Neutrophil (primary cell): Measurements from ENCODE around the gene NR5A1.

Experiments used
- H3K27ac ChIP-seq: fragments of 200-600 bp; sonication (generic); 2 replicates; pipeline ENCODE4 v1.5.1; 2016; ENCODE audit warnings: mild to moderate bottlenecking, moderate library complexity
- H3K27me3 ChIP-seq: fragments of 200-600 bp; sonication (generic); 2 replicates; pipeline ENCODE4 v1.6.0; 2016; ENCODE audit warnings: mild to moderate bottlenecking
- H3K36me3 ChIP-seq: fragments of 200-600 bp; sonication (generic); 2 replicates; pipeline ENCODE4 v1.5.1; 2017
- H3K4me1 ChIP-seq, 2 experiments: fragments of 200-600 bp in 1 of 2; sonication (generic) in 1 of 2; 1 replicate in 1 of 2; 2 replicates in 1 of 2; pipeline versions ENCODE4 v1.5.1 to v1.6.1; 2013 to 2016; ENCODE audit warnings: low read depth in 1 of 2, low read length in 1 of 2, mild to moderate bottlenecking in 1 of 2, moderate library complexity in 1 of 2; ENCODE audit not compliant: control insufficient read depth in 1 of 2, insufficient read depth in 1 of 2
- H3K4me3 ChIP-seq, 2 experiments: fragments of 200-600 bp in 1 of 2; sonication (generic) in 1 of 2; 1 replicate in 1 of 2; 2 replicates in 1 of 2; pipeline ENCODE4 v1.5.1; 2013 to 2016; ENCODE audit warnings: low read depth in 1 of 2, low read length in 1 of 2, mild to moderate bottlenecking in 1 of 2, moderate library complexity in 1 of 2
- H3K9me3 ChIP-seq: fragments of 200-600 bp; sonication (generic); 2 replicates; pipeline ENCODE4 v1.5.1; 2016
- CTCF ChIP-seq: fragments of 200-600 bp; sonication (generic); IDR thresholded peaks from 2 replicates; pipeline ENCODE4 v1.5.1; 2016; ENCODE audit warnings: antibody characterized with exemption

The NR5A1 gene

GRCh38 chr9:124471761-124472160 is 35.4 kb downstream of the NR5A1 start:
- no peak overlapping the region for H3K27ac ChIP-seq
- no peak overlapping the region for H3K4me3 ChIP-seq
- H3K9me3 ChIP-seq = no peaks in the 10 kb centered on the region
- H3K4me1 ChIP-seq = peaks cover 20 to 23% of the 10 kb centered on the region in 2 experiments
- H3K36me3 ChIP-seq = no peaks in the 10 kb centered on the region
- TF ChIP-seq CTCF = no peak
- peaks cover 2% of the 10 kb centered on the region for H3K27me3 ChIP-seq

DNA sequence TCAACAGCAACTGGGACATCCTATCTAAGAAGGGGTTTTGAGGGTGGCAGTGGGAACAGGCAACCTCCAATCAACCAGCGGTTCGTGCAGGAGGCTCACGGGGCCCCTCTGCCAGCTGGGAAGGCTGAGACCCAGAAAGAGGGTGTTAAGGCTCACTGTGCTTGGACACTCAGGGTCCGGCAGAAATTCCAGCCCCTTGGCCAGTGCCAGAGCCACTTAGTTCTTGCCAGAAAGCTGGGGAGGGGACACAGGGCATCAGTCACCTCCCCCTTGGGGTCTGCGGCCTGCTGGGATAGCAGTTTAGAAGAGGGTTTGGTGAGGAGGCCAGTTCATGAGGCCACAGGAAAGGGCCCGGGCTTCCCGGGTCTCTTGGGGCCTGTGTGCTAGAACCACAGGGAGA is 36.5 kb downstream of the NR5A1 start:
- Histone ChIP-seq H3K27me3 (no peaks in the 10 kb centered on the region), H3K27ac (no peak overlapping the region), H3K4me3 (no peak overlapping the region), H3K9me3 (no peaks in the 10 kb centered on the region), H3K36me3 (no peaks in the 10 kb centered on the region), H3K4me1 (peaks cover 10 to 13% of the 10 kb centered on the region in 2 experiments)
- TF ChIP-seq CTCF = no peak

DNA sequence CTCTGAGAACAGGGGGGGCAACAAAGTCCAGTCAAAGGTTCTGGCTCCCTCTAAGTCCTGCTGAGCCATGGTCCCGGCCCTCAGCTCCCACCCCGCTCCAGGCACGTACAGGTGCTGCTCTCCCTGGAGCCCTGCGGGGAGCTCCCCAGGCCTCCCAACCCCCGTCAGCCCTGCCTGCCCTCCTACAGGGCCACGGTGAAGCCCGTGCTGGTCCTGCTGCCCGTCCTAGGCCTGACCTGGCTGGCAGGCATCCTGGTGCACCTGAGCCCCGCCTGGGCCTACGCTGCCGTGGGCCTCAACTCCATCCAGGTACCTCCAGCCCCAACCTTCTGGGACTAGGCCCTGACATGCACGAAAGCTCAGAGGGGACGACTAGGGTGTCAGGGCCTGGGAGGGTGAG is 36.9 kb downstream of the NR5A1 start:
- Histone ChIP-seq H3K36me3 (no peaks in the 10 kb centered on the region), H3K27me3 (no peaks in the 10 kb centered on the region), H3K27ac (no peak overlapping the region), H3K9me3 (no peaks in the 10 kb centered on the region), H3K4me3 (no peak overlapping the region), H3K4me1 (peaks cover 5 to 9% of the 10 kb centered on the region in 2 experiments)
- TF ChIP-seq CTCF = no peak

DNA sequence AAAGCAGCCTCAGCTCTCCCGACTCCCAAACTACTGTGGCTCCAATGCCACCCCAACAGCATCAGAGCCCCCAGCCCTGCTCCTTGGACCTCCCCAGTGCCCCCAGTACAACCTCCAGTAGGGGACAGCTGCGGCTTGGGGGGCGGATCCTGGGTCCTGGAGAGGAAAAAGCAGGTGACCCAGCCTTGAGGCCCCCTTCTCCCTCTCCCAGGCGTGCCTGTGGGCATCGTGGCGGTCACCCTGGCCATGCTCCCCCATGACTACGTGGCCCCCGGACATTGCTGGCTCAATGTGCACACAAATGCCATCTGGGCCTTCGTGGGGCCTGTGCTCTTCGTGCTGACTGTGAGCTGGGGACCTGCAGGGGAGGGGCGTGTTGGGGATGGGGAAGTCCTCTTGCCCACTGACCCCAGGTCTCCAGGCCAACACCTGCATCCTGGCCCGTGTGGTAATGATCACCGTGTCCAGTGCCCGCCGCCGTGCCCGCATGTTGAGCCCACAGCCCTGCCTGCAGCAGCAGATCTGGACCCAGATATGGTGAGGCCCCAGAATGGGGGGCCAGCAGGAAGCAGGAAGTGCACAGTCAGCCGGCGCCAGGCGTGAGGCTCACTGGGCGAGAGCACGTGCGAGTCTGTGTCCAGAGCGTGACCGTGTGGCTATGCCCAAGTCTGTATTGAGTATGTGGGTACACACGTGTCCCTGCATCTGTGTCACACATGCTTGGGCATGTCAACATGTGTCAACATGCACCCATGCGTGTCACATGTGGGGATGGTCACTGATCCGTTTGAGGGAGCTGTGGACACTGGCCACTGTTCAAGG is 38.0 kb downstream of the NR5A1 start:
- Histone ChIP-seq H3K4me3 (no peak overlapping the region), H3K4me1 (no peaks in the 10 kb centered on the region), H3K36me3 (no peaks in the 10 kb centered on the region), H3K27ac (no peak overlapping the region), H3K27me3 (peaks cover 2% of the 10 kb centered on the region), H3K9me3 (no peaks in the 10 kb centered on the region)
- no peak for TF ChIP-seq CTCF

DNA sequence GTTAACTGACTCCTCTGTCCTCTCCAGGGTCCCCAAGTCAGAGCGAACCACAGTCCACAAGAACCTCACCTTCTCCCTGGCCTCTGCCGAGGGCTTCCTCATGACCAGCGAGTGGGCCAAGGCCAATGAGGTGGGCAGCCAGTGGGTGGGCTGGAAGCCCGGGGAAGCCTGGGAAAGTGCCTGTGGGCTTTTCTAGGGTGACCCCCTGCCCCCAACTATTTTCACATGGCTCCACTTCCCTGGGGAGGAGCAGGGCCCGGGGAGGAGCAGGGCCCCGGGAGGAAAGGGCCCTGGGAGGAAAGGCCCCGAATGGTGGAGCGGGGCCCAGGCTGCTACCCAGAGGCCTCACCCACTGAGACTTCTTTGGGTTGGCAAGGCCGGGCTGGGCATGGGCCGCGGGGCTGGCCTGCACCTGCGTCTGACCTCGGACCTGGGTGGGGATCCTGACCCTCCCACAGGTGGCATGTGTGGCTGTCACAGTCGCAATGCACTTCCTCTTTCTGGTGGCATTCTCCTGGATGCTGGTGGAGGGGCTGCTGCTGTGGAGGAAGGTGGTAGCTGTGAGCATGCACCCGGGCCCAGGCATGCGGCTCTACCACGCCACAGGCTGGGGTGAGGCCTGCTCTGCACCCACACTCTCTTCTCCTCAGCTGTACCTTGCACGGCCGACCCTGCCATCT is 39.0 kb downstream of the NR5A1 start:
- Histone ChIP-seq H3K4me3 (no peak overlapping the region), H3K4me1 (no peaks in the 10 kb centered on the region), H3K27ac (no peak overlapping the region), H3K27me3 (peaks cover 9% of the 10 kb centered on the region), H3K36me3 (no peaks in the 10 kb centered on the region), H3K9me3 (no peaks in the 10 kb centered on the region)
- no peak for TF ChIP-seq CTCF
